Measurements from ENCODE around the gene ALG9.

DNA sequence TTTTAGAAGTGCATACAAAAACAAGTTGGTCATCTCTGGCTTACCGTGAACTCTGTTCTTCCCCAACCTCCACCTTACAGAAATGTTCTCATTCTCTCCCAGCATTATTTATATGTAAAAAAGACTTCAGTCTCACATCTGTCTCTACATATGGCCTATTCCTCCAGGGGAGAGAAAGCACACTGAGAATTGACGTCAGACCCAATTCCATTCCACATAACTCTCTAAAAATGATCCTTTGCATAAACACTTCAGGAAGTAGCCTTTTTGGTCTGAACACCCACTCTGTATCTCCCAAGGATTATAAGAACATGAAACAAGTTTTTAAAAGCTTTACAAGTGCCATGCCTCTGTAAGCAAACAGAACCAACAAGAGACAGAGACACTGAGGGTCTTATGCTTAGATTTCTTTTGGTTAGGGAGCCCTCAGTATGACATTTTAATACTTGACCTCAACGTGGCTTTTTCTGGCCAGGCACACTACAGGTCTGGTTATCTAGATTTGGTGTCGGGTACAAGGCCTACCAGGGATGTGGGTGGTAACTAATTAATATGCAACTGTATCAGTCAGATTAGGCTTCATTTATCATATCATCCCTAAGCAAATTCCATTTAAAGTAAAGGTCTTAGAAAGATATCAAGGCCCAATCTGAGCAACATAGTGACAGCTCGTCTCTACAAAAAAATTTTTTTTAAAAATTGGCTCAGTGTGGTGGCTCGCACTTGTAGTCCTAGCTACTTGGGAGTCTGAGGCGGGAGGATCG lies 56.6 kb downstream of the ALG9 start:
- TF ChIP-seq, protein P1, sequence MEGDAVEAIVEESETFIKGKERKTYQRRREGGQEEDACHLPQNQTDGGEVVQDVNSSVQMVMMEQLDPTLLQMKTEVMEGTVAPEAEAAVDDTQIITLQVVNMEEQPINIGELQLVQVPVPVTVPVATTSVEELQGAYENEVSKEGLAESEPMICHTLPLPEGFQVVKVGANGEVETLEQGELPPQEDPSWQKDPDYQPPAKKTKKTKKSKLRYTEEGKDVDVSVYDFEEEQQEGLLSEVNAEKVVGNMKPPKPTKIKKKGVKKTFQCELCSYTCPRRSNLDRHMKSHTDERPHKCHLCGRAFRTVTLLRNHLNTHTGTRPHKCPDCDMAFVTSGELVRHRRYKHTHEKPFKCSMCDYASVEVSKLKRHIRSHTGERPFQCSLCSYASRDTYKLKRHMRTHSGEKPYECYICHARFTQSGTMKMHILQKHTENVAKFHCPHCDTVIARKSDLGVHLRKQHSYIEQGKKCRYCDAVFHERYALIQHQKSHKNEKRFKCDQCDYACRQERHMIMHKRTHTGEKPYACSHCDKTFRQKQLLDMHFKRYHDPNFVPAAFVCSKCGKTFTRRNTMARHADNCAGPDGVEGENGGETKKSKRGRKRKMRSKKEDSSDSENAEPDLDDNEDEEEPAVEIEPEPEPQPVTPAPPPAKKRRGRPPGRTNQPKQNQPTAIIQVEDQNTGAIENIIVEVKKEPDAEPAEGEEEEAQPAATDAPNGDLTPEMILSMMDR (IDR thresholded peaks at IDR 0.05) = no peak
- no peak for TF ChIP-seq POLR2A (IDR thresholded peaks at IDR 0.05)

All from body of pancreas (tissue), 4 donors.